GM23248 (cell line): ENCODE measurements around the gene ITGA6.

Source experiments
- EZH2 ChIP-seq: fragments of 200-600 bp; sonication (generic); IDR thresholded peaks from 2 replicates; pipeline ENCODE4 v1.6.1; 2018; ENCODE audit warnings: antibody characterized with exemption, mild to moderate bottlenecking; ENCODE audit not compliant: insufficient read depth, poor library complexity, severe bottlenecking
- EZH2phosphoT487 ChIP-seq: fragments of 200-600 bp; sonication (generic); IDR thresholded peaks from 2 replicates; pipeline ENCODE4 v1.6.1; 2018; ENCODE audit warnings: antibody characterized with exemption, moderate library complexity, mild to moderate bottlenecking, low read depth; ENCODE audit not compliant: insufficient read depth

GRCh38 chr2:172549131-172549530, 121.7 kb downstream of the ITGA6 start:
- TF ChIP-seq EZH2 (no peak), EZH2phosphoT487 (no peak)
